Measurements from ENCODE around the gene COL11A2.

COL11A2 gene

DNA sequence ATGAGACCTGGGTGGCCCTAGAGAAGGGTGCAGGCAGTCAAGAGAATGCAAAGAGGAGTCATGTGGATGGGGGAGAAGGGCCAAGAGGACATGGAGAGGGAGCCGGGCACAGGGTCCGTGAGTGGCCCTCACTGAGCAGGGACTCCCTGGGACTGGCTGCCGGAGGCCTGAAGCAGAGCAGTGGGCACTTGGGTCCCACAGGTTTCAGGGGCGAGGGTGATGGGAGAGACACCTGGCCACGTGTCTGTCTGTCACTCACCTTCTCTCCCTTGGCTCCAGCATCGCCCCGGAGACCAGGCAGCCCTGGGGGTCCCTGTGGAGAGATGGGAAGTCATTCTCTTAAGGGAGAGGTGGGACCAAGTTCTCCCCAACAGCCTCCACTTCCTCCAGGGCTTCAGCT lies 25.5 kb downstream of the COL11A2 start:
- Histone ChIP-seq H3K9me3 (ENCODE audit: control insufficient read depth, low read depth, low read length) (no peaks in the 10 kb centered on the region), H3K27me3 (ENCODE audit: control insufficient read depth, insufficient read depth, low read length) (peaks cover 10% of the 10 kb centered on the region), H3K27ac (ENCODE audit: low read length) (no peak overlapping the region), H3K4me3 (ENCODE audit: low read length) (no peak overlapping the region), H3K4me1 (ENCODE audit: control insufficient read depth, low read depth, low read length) (peaks cover 4% of the 10 kb centered on the region), H3K9ac (ENCODE audit: low read length) (no peak overlapping the region), H3K36me3 (ENCODE audit: control insufficient read depth, low read depth, low read length) (no peaks in the 10 kb centered on the region)

DNA sequence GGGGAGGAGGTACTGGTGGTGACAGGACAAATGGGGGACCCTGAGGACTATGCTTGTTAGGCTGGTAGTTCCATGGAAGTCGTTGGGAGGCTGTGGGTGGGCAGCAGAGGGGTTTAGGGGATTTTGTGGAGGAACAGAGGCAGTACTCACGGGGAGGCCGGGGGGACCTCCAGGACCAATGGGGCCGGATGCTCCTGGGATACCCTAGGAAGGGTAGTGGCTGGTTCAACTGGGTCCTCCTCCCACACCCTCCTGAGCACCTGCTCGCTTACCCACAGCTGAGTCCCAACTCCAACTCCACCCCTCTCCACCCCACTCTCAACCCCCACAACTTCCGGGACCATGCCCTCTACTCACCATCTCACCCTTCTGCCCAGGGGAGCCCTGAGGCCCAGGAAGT lies 25.9 kb downstream of the COL11A2 start:
- Histone ChIP-seq H3K36me3 (ENCODE audit: control insufficient read depth, low read depth, low read length) (no peaks in the 10 kb centered on the region), H3K27ac (ENCODE audit: low read length) (no peak overlapping the region), H3K9ac (ENCODE audit: low read length) (no peak overlapping the region), H3K4me3 (ENCODE audit: low read length) (no peak overlapping the region), H3K4me1 (ENCODE audit: control insufficient read depth, low read depth, low read length) (peaks cover 5% of the 10 kb centered on the region), H3K27me3 (ENCODE audit: control insufficient read depth, insufficient read depth, low read length) (peaks cover 12% of the 10 kb centered on the region), H3K9me3 (ENCODE audit: control insufficient read depth, low read depth, low read length) (no peaks in the 10 kb centered on the region)

DNA sequence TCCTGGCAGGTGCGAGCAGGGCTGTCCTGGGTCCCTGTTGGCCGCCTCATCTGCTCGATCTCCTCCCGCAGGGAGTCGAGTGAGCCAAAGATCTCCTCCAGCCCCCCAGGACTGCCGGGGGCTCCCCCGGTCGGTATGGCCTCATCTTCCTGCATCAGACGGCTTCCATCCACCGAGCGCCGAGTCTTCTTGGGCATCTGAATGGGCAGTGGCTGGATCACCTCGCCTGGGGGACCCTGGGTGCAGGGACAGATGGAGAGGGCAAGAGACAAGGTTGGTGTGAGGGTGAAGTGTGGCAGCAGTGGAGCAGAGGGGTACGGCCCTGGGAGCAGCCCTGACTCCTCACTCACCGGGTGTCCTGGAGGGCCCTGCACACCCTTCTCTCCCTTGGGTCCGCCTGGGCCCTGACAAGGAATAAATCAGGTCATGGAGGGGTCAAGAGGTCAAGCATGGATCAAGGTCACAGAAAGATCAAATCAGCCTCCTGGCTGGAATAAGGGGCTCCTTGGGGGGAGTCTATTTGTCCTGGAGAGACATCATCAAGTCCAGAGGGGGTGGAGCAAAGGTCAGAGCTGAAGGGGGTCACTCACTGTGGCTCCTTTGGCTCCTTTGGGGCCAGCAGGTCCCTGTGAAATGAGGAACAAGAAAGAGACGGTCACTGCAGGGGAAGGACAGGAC lies 26.5 kb downstream of the COL11A2 start:
- Histone ChIP-seq H3K9me3 (ENCODE audit: control insufficient read depth, low read depth, low read length) (no peaks in the 10 kb centered on the region), H3K9ac (ENCODE audit: low read length) (no peak overlapping the region), H3K4me1 (ENCODE audit: control insufficient read depth, low read depth, low read length) (peaks cover 10% of the 10 kb centered on the region), H3K4me3 (ENCODE audit: low read length) (no peak overlapping the region), H3K27ac (ENCODE audit: low read length) (no peak overlapping the region), H3K27me3 (ENCODE audit: control insufficient read depth, insufficient read depth, low read length) (peaks cover 16% of the 10 kb centered on the region), H3K36me3 (ENCODE audit: control insufficient read depth, low read depth, low read length) (no peaks in the 10 kb centered on the region)

GRCh38 chr6:33164665-33165373 lies 27.4 kb downstream of the COL11A2 start:
- Histone ChIP-seq H3K36me3 (ENCODE audit: control insufficient read depth, low read depth, low read length) (no peaks in the 10 kb centered on the region), H3K9me3 (ENCODE audit: control insufficient read depth, low read depth, low read length) (no peaks in the 10 kb centered on the region), H3K4me3 (ENCODE audit: low read length) (no peak overlapping the region), H3K27ac (ENCODE audit: low read length) (no peak overlapping the region), H3K9ac (ENCODE audit: low read length) (no peak overlapping the region), H3K4me1 (ENCODE audit: control insufficient read depth, low read depth, low read length) (peaks cover 10% of the 10 kb centered on the region), H3K27me3 (ENCODE audit: control insufficient read depth, insufficient read depth, low read length) (peaks cover 16% of the 10 kb centered on the region)

DNA sequence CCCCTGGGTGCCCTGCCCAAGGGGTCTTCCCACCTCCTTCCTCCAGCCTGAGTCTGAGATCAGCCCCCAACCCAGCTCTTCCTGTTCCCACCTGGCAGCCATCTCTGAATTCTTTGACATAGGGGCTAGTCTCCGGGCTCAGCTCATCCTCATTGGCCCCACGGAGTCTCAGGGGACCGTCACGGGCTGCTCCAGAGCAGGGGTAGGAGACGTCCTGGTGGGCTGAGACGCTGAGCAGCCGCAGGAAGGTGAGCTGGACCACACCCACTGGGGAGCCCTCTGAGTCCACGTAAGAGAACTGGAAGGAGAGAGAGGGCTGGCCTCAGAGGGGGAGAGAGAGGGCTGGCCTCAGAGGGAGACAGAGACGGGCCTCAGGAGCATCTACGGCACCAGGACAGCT lies 28.1 kb downstream of the COL11A2 start:
- no peak overlapping the region for H3K4me3 ChIP-seq (ENCODE audit: low read length)
- peaks cover 10% of the 10 kb centered on the region for H3K4me1 ChIP-seq (ENCODE audit: control insufficient read depth, low read depth, low read length)
- no peak overlapping the region for H3K9ac ChIP-seq (ENCODE audit: low read length)

DNA sequence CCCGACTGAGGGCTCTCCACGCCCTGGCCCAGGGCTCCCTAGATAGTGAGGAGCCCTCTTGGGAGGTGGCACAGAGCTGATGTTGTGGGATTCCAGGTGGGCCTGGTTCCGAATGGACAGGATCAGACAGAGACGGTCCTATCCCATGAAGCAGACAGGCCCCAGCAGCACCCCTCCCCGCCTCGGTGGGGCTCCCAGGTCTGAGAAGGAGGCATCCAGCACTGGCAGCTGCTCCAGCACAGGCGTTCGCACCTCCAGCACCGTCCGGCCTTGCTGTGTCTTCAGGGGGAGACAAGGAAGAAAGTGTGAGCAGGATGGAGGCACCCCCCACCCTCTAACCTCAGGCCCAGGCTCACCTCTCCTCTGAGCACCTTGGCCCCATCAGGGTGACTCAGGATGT lies 28.7 kb downstream of the COL11A2 start:
- Histone ChIP-seq H3K9ac (ENCODE audit: low read length) (no peak overlapping the region), H3K4me3 (ENCODE audit: low read length) (no peak overlapping the region), H3K27me3 (ENCODE audit: control insufficient read depth, insufficient read depth, low read length) (peaks cover 16% of the 10 kb centered on the region), H3K4me1 (ENCODE audit: control insufficient read depth, low read depth, low read length) (peaks cover 10% of the 10 kb centered on the region), H3K27ac (ENCODE audit: low read length) (no peak overlapping the region), H3K9me3 (ENCODE audit: control insufficient read depth, low read depth, low read length) (no peaks in the 10 kb centered on the region), H3K36me3 (ENCODE audit: control insufficient read depth, low read depth, low read length) (no peaks in the 10 kb centered on the region)

More for the DNA sequence above, 28.1 kb downstream of the COL11A2 start:
- Histone ChIP-seq H3K27me3 (ENCODE audit: control insufficient read depth, insufficient read depth, low read length) (peaks cover 16% of the 10 kb centered on the region), H3K9me3 (ENCODE audit: control insufficient read depth, low read depth, low read length) (no peaks in the 10 kb centered on the region), H3K27ac (ENCODE audit: low read length) (no peak overlapping the region), H3K36me3 (ENCODE audit: control insufficient read depth, low read depth, low read length) (no peaks in the 10 kb centered on the region)

DNA sequence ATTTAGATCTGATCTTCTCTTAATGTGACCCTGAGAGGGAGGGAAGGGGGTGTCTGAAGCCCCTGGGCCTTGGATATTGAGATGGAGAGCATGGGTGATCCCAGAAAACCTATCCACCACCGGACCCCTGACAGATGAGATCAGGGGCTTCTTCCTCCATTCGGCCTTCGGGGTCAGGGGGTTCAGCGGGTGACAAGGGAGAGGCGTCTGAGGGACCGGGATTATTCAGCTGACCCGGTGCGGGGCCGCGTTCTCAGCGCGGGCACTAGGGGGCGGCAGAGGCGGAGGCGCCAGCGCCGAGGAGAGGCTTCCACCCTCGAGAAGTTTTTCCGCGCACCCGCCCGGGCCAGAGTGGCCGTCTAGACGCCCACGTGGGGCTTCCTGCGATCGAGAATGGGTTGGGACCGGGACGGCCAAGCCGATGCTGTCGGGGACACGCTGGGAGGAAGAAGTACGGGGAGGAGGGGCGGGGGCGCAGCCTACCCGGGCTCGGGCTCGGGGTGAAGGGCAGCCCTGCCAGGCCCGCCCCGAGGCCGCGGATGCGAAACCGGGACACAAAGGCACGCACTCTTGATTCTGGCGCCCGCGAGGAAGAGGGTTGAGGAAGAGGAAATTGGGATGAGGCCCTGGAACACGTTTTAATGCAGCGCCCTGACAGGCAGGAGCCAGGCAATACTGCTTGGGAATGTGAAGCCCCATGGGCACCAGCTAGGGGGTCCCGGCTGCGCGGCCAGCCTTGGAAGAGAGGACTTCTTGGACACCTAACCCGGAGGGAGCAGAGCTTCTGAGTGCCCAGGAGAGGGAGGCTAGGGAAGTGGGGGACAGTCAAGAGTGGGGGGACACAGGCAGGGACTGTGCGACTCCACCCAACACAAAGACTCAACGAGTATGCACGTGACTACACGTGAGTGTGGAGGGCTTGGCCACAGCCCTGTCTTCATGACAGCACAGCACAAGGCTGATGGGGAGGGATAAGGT lies 30.6 kb downstream of the COL11A2 start:
- Histone ChIP-seq H3K4me3 (ENCODE audit: low read length) (peak overlapping the region; percentile 64), H3K9ac (ENCODE audit: low read length) (peak overlapping the region; percentile 52), H3K4me1 (ENCODE audit: control insufficient read depth, low read depth, low read length) (peaks cover 10% of the 10 kb centered on the region), H3K9me3 (ENCODE audit: control insufficient read depth, low read depth, low read length) (no peaks in the 10 kb centered on the region), H3K36me3 (ENCODE audit: control insufficient read depth, low read depth, low read length) (no peaks in the 10 kb centered on the region), H3K27me3 (ENCODE audit: control insufficient read depth, insufficient read depth, low read length) (peaks cover 16% of the 10 kb centered on the region), H3K27ac (ENCODE audit: low read length) (no peak overlapping the region)

DNA sequence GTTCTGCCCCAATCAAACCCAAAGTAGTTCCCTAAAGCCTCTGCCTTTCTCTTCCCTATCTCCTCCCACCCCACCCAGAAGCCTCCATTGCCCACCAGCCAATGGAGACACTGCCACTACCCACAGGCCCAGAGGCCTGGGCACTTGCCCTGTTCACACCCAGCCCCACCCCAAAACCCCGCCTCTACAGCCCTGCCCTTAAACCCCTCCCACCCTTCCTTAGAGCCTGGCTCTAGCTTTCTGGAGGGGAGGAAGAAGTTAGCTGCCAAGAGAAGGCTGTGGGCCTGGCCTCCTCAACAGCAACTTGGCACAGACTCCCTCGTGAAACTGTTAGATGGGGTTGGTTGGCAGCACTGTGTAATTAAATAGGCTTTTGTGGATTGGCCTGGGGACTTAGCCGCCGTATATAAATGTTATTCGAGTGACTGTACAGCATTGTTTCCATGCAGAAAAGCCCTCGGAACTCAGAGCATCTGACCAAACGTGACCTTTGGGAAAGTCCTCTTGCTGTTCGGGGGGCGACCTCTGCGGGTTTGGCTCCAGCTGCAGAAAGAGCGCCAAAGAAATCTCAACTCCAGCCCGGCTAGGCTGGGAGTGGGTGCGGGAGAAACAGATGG lies 31.4 kb downstream of the COL11A2 start:
- Histone ChIP-seq H3K9me3 (ENCODE audit: control insufficient read depth, low read depth, low read length) (no peaks in the 10 kb centered on the region), H3K4me3 (ENCODE audit: low read length) (peak overlapping the region; percentile 64), H3K27ac (ENCODE audit: low read length) (no peak overlapping the region), H3K36me3 (ENCODE audit: control insufficient read depth, low read depth, low read length) (no peaks in the 10 kb centered on the region), H3K27me3 (ENCODE audit: control insufficient read depth, insufficient read depth, low read length) (peaks cover 16% of the 10 kb centered on the region), H3K4me1 (ENCODE audit: control insufficient read depth, low read depth, low read length) (peaks cover 10% of the 10 kb centered on the region), H3K9ac (ENCODE audit: low read length) (no peak overlapping the region)

- H3K4me3 ChIP-seq (ENCODE audit: low read length) = no peak overlapping the region
- H3K4me1 ChIP-seq (ENCODE audit: control insufficient read depth, low read depth, low read length) = peaks cover 10% of the 10 kb centered on the region
- H3K9ac ChIP-seq (ENCODE audit: low read length) = no peak overlapping the region
- H3K27me3 ChIP-seq (ENCODE audit: control insufficient read depth, insufficient read depth, low read length) = peaks cover 16% of the 10 kb centered on the region
- no peaks in the 10 kb centered on the region for H3K36me3 ChIP-seq (ENCODE audit: control insufficient read depth, low read depth, low read length)
- H3K27ac ChIP-seq (ENCODE audit: low read length) = no peak overlapping the region
- no peaks in the 10 kb centered on the region for H3K9me3 ChIP-seq (ENCODE audit: control insufficient read depth, low read depth, low read length)
Observed at GRCh38 chr6:33160096-33160495, 32.2 kb downstream of the COL11A2 start.

DNA sequence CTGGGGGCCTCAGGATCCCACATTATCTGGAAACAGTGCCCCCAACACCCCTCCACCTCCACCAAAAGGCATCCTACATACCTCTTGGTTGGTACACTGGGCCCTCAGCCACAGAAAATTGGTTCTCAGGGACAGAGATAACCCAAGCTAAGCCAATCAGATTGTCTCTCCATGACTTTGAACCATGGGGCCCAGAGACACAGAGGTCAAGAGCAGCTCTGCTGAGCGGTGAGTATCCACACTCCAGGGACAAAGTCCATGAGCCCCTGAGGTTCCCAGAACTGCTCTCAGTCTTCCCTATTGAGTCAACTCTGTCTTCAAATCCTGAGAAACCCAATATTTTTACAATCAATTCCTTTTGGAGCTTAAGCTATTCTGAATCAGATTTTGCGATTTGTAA lies 35.3 kb downstream of the COL11A2 start:
- H3K4me1 ChIP-seq (ENCODE audit: control insufficient read depth, low read depth, low read length) = peaks cover 8% of the 10 kb centered on the region
- no peak overlapping the region for H3K4me3 ChIP-seq (ENCODE audit: low read length)
- no peaks in the 10 kb centered on the region for H3K9me3 ChIP-seq (ENCODE audit: control insufficient read depth, low read depth, low read length)

GRCh38 chr6:33156561-33156960 lies 35.7 kb downstream of the COL11A2 start:
- Histone ChIP-seq H3K36me3 (ENCODE audit: control insufficient read depth, low read depth, low read length) (no peaks in the 10 kb centered on the region), H3K27me3 (ENCODE audit: control insufficient read depth, insufficient read depth, low read length) (peaks cover 4% of the 10 kb centered on the region), H3K27ac (ENCODE audit: low read length) (no peak overlapping the region), H3K4me3 (ENCODE audit: low read length) (no peak overlapping the region), H3K4me1 (ENCODE audit: control insufficient read depth, low read depth, low read length) (peaks cover 5% of the 10 kb centered on the region), H3K9ac (ENCODE audit: low read length) (no peak overlapping the region), H3K9me3 (ENCODE audit: control insufficient read depth, low read depth, low read length) (no peaks in the 10 kb centered on the region)

More for the DNA sequence above, 35.3 kb downstream of the COL11A2 start:
- Histone ChIP-seq H3K36me3 (ENCODE audit: control insufficient read depth, low read depth, low read length) (no peaks in the 10 kb centered on the region), H3K27me3 (ENCODE audit: control insufficient read depth, insufficient read depth, low read length) (peaks cover 8% of the 10 kb centered on the region), H3K27ac (ENCODE audit: low read length) (no peak overlapping the region), H3K9ac (ENCODE audit: low read length) (no peak overlapping the region)
